HG03025 (cell line): Measurements from ENCODE around the gene CAMK1D.

ENCODE experiments used
- ATAC-seq: cut with Tn5 transposase; IDR thresholded peaks from one replicate; pipeline ENCODE4 v1.9.1; 2021; ENCODE audit warnings: mild to moderate bottlenecking, moderate library complexity; ENCODE audit not compliant: unreplicated experiment, low FRiP score

CAMK1D gene

DNA sequence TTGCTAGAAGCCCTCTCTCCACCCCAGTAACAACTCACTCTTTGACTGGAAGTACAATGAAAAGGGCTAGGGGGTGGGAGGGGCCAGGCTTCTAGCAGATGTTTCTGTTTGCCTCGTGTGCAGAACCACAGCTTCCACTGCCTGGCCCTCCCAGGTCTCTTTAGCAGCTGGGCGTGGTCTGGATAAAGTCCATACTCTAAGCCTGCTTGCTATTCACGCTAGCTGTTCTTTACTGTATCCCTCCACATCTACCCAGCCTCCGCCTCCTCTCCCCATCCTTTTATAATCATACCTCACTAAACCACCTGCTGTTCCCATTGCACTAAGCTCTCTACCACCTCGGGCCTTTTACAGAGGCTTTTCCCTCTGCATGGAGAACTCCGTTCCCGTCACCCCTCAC lies 288.8 kb downstream of the CAMK1D start:
- no peak for ATAC-seq

GRCh38 chr10:12638781-12639180 lies 289.4 kb downstream of the CAMK1D start:
- ATAC-seq = no peak

GRCh38 chr10:12639996-12640944 lies 290.9 kb downstream of the CAMK1D start:
- no peak for ATAC-seq

DNA sequence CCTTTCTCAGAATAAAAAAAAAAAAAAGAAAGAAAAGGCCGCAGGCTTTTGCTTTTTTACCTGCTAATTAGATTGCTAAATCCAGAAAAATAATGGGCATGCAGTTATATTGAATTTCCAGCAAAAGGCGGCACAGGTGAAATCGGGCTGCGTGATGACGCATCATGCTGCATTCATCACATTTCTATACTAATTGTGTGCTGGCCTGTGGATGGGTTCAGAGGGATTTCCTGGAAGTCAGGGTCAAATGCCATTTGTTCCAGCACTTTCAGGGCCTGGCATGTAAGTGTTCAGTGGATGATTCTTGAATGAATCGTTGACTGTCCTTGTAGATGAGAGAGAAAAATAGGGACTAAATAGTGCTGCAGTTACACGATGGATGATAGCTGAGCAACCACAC lies 292.7 kb downstream of the CAMK1D start:
- ATAC-seq = no peak

- ATAC-seq = no peak
Measured at GRCh38 chr10:12643279-12643678, 293.9 kb downstream of the CAMK1D start.

- no peak for ATAC-seq
Measured at GRCh38 chr10:12644380-12645144, 295.2 kb downstream of the CAMK1D start.

GRCh38 chr10:12645449-12645848 lies 296.1 kb downstream of the CAMK1D start:
- ATAC-seq = no peak

GRCh38 chr10:12649012-12649584 lies 299.8 kb downstream of the CAMK1D start:
- no peak for ATAC-seq

DNA sequence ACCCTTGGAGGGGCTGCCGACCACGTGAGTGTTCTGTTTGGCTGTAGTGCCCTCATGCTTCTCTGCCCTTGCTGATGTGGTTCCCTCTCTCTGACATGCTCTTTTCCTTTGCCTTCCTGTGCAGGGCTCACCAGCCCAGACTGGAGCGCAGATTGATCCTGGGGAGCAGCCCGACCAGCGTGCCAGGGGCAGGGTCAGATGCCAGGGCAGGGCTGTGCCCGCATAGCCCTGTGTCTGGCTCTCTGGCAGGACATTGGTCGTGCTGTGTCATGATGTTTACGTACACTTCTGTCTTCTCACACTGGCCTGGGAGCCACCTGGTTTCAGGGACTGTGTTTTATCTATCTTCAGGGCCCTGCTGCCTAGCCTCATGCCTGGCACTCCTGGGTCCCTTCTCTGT lies 300.8 kb downstream of the CAMK1D start:
- ATAC-seq = no peak

- ATAC-seq = no peak
Measured at GRCh38 chr10:12650538-12651298, 301.4 kb downstream of the CAMK1D start.

- ATAC-seq = no peak
Measured at GRCh38 chr10:12655940-12656339, 306.6 kb downstream of the CAMK1D start.

GRCh38 chr10:12656518-12657142 lies 307.3 kb downstream of the CAMK1D start:
- no peak for ATAC-seq

DNA sequence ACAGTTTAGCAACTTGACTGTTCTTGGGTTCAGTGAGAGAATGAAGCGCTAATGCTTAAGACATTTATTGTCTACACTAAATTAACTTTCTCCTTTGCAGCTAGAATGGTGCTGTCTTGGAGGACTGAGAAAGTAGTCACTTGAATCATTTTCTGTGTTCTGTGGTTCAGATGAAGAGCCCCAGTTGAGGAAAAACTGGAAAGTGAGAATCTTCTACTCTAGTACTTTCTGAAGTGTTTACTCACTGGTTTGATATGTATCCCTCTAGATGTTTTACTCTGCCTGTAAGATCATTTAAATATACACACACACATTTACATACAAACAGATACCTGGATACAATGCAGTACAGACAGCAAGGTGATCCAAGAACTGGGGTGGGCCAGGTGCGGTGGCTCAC lies 308.1 kb downstream of the CAMK1D start:
- ATAC-seq = no peak

DNA sequence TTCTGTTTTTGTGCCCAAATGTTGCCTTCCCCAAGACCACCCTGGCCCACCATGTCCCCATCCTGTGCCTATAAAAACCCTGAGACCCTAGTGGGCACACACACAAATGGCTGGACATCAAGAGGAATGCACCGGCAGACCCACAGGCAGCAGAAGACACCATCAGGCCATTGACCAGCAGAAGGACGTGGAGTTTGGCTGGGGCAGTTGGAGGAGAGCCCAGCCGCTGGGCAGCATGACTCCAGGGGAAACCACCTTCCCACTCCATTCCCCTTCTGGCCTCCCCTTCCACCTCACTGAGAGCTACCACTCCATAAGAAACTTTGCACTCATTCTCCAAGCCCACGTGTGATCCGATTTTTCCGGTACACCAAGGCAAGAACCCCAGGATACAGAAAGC lies 309.2 kb downstream of the CAMK1D start:
- ATAC-seq = no peak

DNA sequence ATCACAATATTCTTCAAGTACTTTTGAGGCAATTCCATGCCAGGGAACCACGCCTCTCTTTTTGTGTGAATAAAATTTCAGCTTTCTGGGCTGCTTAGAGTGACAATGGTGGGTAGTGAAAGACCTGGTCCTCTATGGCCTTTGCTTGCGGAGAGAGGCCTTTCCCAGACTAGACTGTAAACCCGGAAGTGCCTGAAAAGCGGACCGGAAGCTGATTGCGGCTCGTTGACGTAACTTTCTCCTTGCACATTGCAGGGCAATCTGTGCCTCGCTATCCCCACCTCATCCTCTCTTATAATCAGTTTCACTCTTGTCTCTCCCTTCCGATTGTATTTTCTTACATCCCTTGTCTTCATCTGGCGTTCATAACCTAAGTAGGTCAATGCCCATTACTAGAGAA lies 310.4 kb downstream of the CAMK1D start:
- ATAC-seq = no peak

GRCh38 chr10:12660812-12661211 lies 311.5 kb downstream of the CAMK1D start:
- ATAC-seq = no peak

- no peak for ATAC-seq
Measured at GRCh38 chr10:12661671-12662070, 312.3 kb downstream of the CAMK1D start.

- no peak for ATAC-seq
Measured at GRCh38 chr10:12663863-12664262, 314.5 kb downstream of the CAMK1D start.

DNA sequence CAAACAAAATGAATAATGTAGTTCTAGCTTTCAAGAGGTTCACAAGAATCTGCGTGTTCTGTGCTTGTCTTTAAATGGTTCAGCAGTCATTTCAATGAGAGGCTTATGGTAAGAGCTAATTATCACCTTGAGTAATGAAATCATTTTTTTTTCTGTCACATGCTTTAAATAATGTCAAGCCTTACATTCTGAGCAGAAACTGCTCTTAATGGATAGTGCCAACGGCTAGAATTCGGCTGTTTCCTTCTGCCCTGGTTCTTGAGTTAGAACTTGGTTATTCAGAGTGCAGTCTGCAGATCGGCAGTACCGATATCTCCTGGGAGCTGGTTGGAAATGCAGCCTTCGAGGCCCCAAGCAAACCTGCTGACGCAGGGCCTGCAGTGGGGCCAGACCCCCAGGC lies 316.2 kb downstream of the CAMK1D start:
- ATAC-seq = no peak

GRCh38 chr10:12667052-12667451 lies 317.7 kb downstream of the CAMK1D start:
- no peak for ATAC-seq
